BJ (cell line): Measurements from ENCODE around the gene TINCR. TPM values are rescaled to one million over a fixed set of nuclear protein-coding genes. Genes with fewer than 3 reads are reported as not detected.
A peak's percentile ranks its signal among the peaks of the same experiment; 100 is the strongest.

Source experiments
- CTCF ChIA-PET: fragments of 350-600 bp; formaldehyde crosslinking; extraction: SDS; loops from one replicate; lab custom pipeline; 2021; ENCODE audit warnings: antibody characterized with exemption, inconsistent platforms; lab: Yijun Ruan, JAX
- POLR2A ChIA-PET: fragments of 300-600 bp; sonication (Branson Sonifier 250); formaldehyde crosslinking; extraction: SDS; loops from one replicate; lab custom pipeline; 2021; ENCODE audit warnings: antibody characterized with exemption; lab: Charles Lee
- DNase-seq: peaks from one replicate; pipeline ENCODE4 v3.0.0-alpha.2; 2011; ENCODE audit warnings: low read depth
- H3K27me3 ChIP-seq: 2 replicates; pipeline ENCODE4 v1.6.0; 2011; ENCODE audit warnings: low read length; ENCODE audit not compliant: control insufficient read depth, insufficient read depth
- H3K36me3 ChIP-seq: 2 replicates; pipeline ENCODE4 v1.5.1; 2011; ENCODE audit warnings: low read length; ENCODE audit not compliant: control insufficient read depth, insufficient read depth
- H3K4me3 ChIP-seq: 2 replicates; pipeline ENCODE4 v1.5.1; 2011; ENCODE audit warnings: low read depth, mild to moderate bottlenecking, control low read depth, low read length
- polyA plus RNA-seq: library from polyadenylated mRNA; depleted of rRNA; stranded (reverse); fragments of >200 nt; gene quantifications from 2 replicates; pipeline ENCODE4 v1.2.3, GENCODE V29; 2011
- TF ChIP-seq, protein P1 (sequence below): IDR thresholded peaks from 2 replicates; pipeline ENCODE4 v1.5.1; 2011; ENCODE audit warnings: low read depth, mild to moderate bottlenecking, control low read depth, inconsistent platforms, low read length, moderate library complexity; ENCODE audit not compliant: insufficient read depth

The TINCR gene
- polyA plus RNA-seq, 1 experiment: 0.23 TPM

- no peak overlapping the region for H3K4me3 ChIP-seq
- ChIA-PET CTCF (no interaction called here), POLR2A (no interaction called here)
- H3K27me3 ChIP-seq: peaks cover 1% of the 10 kb centered on the region; the same call in 1 of the 2 replicates
- TF ChIP-seq, protein P1, sequence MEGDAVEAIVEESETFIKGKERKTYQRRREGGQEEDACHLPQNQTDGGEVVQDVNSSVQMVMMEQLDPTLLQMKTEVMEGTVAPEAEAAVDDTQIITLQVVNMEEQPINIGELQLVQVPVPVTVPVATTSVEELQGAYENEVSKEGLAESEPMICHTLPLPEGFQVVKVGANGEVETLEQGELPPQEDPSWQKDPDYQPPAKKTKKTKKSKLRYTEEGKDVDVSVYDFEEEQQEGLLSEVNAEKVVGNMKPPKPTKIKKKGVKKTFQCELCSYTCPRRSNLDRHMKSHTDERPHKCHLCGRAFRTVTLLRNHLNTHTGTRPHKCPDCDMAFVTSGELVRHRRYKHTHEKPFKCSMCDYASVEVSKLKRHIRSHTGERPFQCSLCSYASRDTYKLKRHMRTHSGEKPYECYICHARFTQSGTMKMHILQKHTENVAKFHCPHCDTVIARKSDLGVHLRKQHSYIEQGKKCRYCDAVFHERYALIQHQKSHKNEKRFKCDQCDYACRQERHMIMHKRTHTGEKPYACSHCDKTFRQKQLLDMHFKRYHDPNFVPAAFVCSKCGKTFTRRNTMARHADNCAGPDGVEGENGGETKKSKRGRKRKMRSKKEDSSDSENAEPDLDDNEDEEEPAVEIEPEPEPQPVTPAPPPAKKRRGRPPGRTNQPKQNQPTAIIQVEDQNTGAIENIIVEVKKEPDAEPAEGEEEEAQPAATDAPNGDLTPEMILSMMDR: no peak
- H3K36me3 ChIP-seq: no peaks in the 10 kb centered on the region
- DNase-seq: no peak
Measured at GRCh38 chr19:5522106-5522505, 45.6 kb downstream of the TINCR start.

GRCh38 chr19:5520501-5520900 is 47.3 kb downstream of the TINCR start:
- no peak for DNase-seq
- CTCF ChIA-PET: interaction anchor here (0.6 kb wide), 1 partner anchor 28 kb away, joined by 3 read pairs; no protein-coding TSS in a partner anchor
- no peak overlapping the region for H3K4me3 ChIP-seq
- TF ChIP-seq, protein P1: no peak
- H3K36me3 ChIP-seq: no peaks in the 10 kb centered on the region
- POLR2A ChIA-PET: no interaction called here
- peaks cover 1% of the 10 kb centered on the region; the same call in 1 of the 2 replicates for H3K27me3 ChIP-seq

DNA sequence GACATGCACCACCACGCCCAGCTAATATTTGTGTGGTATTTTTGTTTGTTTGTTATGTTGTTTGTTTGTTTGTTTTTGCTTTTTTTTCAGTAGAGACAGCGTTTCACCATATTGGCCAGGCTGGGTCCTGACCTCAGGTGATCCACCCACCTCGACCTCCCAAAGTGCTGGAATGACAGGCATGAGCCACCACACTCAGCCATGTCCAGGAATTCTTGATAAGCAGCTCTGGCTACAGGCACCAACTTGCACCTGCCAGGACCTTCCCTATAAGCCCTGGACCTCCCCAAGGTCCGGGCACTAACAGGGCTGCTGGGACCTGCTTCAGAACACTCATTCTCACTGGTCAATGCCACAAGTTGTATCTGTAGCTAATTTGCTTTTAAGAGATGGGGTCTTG is 48.7 kb downstream of the TINCR start:
- H3K27me3 ChIP-seq: peaks cover 1% of the 10 kb centered on the region; the same call in 1 of the 2 replicates
- ChIA-PET CTCF (interaction anchor here (0.6 kb wide), 1 partner anchor 434 kb away, joined by 3 read pairs; no protein-coding TSS in a partner anchor), POLR2A (no interaction called here)
- no peak for DNase-seq
- H3K36me3 ChIP-seq: no peaks in the 10 kb centered on the region
- TF ChIP-seq, protein P1: no peak
- no peak overlapping the region for H3K4me3 ChIP-seq

GRCh38 chr19:5515737-5516136 is 52.0 kb downstream of the TINCR start:
- TF ChIP-seq, protein P1: peak; percentile 13; the same call in 1 of the 2 replicates
- ChIA-PET CTCF (interaction anchor here (0.6 kb wide), 1 partner anchor 87 kb away, joined by 3 read pairs; no protein-coding TSS in a partner anchor), POLR2A (no interaction called here)
- Histone ChIP-seq H3K36me3 (no peaks in the 10 kb centered on the region), H3K4me3 (no peak overlapping the region), H3K27me3 (no peaks in the 10 kb centered on the region)
- no peak for DNase-seq

- Histone ChIP-seq H3K36me3 (no peaks in the 10 kb centered on the region), H3K27me3 (no peaks in the 10 kb centered on the region), H3K4me3 (no peak overlapping the region)
- TF ChIP-seq, protein P1: no peak
- CTCF ChIA-PET: no interaction called here
- POLR2A ChIA-PET: no interaction called here
- no peak for DNase-seq
Measured at GRCh38 chr19:5514001-5514400, 53.8 kb downstream of the TINCR start.
